HepG2 (cell line): Measurements from ENCODE around the gene RABGAP1L. TPM values are rescaled to one million over a fixed set of nuclear protein-coding genes. Genes with fewer than 3 reads are reported as not detected.

Experiments
- ATRX ChIP-seq: sonication (generic); formaldehyde crosslinking; IDR thresholded peaks from 2 replicates; pipeline ENCODE4 v1.4.0; 2020; ENCODE audit warnings: missing genetic modification reagents, borderline replicate concordance
- CHD2 ChIP-seq: IDR thresholded peaks from 2 replicates; pipeline ENCODE4 v1.6.1; 2011; ENCODE audit warnings: low read depth, low read length, improper control_type of control experiment
- ETV6 ChIP-seq: sonication (generic); formaldehyde crosslinking; conservative IDR thresholded peaks from 2 replicates; pipeline ENCODE4 v1.4.0; 2020; ENCODE audit warnings: missing genetic modification reagents
- GTF2F1 ChIP-seq: fragments of 150-350 bp; IDR thresholded peaks from 2 replicates; pipeline ENCODE4 v1.6.1; 2014; ENCODE audit warnings: low read length
- NR2F1 ChIP-seq, 2 experiments: fragments of 450-650 bp in 1 of 2; formaldehyde crosslinking in 1 of 2; IDR thresholded peaks; 2 replicates each; pipeline versions ENCODE4 v1.5.0 to v1.6.1; 2016 to 2020; ENCODE audit warnings: mild to moderate bottlenecking in 1 of 2, missing compliant biosample characterization in 1 of 2, missing genetic modification reagents in 1 of 2, moderate library complexity in 1 of 2
- SMC3 ChIP-seq: IDR thresholded peaks from 2 replicates; pipeline ENCODE4 v1.6.1; 2011; ENCODE audit warnings: low read length, improper control_type of control experiment
- ZMYM3 ChIP-seq: sonication (generic); formaldehyde crosslinking; IDR thresholded peaks from 2 replicates; pipeline ENCODE4 v1.5.1; 2020; ENCODE audit warnings: mild to moderate bottlenecking, missing genetic modification reagents
- ZNF367 ChIP-seq: sonication (generic); formaldehyde crosslinking; IDR thresholded peaks from 2 replicates; pipeline ENCODE4 v1.4.0; 2020; ENCODE audit warnings: missing genetic modification reagents, borderline replicate concordance
- ZNF382 ChIP-seq: sonication (generic); formaldehyde crosslinking; IDR thresholded peaks from 2 replicates; pipeline ENCODE4 v1.5.0; 2020; ENCODE audit warnings: missing genetic modification reagents, mild to moderate bottlenecking, borderline replicate concordance
- ZNF713 ChIP-seq: sonication (generic); formaldehyde crosslinking; IDR thresholded peaks from 2 replicates; pipeline ENCODE4 v1.4.0; 2020; ENCODE audit warnings: mild to moderate bottlenecking, missing genetic modification reagents
- ZNF781 ChIP-seq: sonication (generic); formaldehyde crosslinking; IDR thresholded peaks from 2 replicates; pipeline ENCODE4 v1.5.1; 2020; ENCODE audit warnings: borderline replicate concordance, mild to moderate bottlenecking, missing genetic modification reagents; ENCODE audit errors: not compliant biosample characterization
- ZSCAN31 ChIP-seq: sonication (generic); formaldehyde crosslinking; IDR thresholded peaks from 2 replicates; pipeline ENCODE4 v1.5.0; 2020; ENCODE audit warnings: low read depth, mild to moderate bottlenecking, missing genetic modification reagents
- polyA plus RNA-seq, 8 experiments: library from polyadenylated mRNA; depleted of rRNA in 3 of 8; stranded (reverse) in 7 of 8; unstranded in 1 of 8; fragments of >200 nt; fragmentation: Illumina TruSeq in 4 of 8; extraction: Trizol in 4 of 8; gene quantifications; 2 replicates each; pipeline versions ENCODE4 v1.2.1 to v1.2.3, GENCODE V29; 2011 to 2016; ENCODE audit warnings: low read depth in 4 of 8, missing spikeins in 1 of 8, mixed read lengths in 1 of 8; ENCODE audit not compliant: insufficient read depth in 1 of 8
- total RNA-seq, 5 experiments: library from RNA; depleted of rRNA; stranded (reverse); fragments of >200 nt; fragmentation: Illumina TruSeq; extraction: Trizol; gene quantifications; 2 replicates each; pipeline ENCODE4 v1.2.3, GENCODE V29; 2016; ENCODE audit warnings: low read depth in 1 of 5
- TF ChIP-seq, protein P1 (sequence below): sonication (generic); formaldehyde crosslinking; IDR thresholded peaks from 2 replicates; pipeline ENCODE4 v1.5.0; 2020; ENCODE audit warnings: missing genetic modification reagents
- TF ChIP-seq, protein P2 (sequence below), 2 experiments: sonication (generic) in 1 of 2; formaldehyde crosslinking in 1 of 2; IDR thresholded peaks; 2 replicates each; pipeline versions ENCODE4 v1.6.1 to v1.9.0; 2014 to 2022; ENCODE audit warnings: antibody characterized with exemption in 1 of 2, borderline replicate concordance in 1 of 2, inconsistent platforms in 1 of 2, low read depth in 1 of 2, missing genetic modification reagents in 1 of 2
- TF ChIP-seq, protein P3 (sequence below): IDR thresholded peaks from 2 replicates; pipeline ENCODE4 v1.6.1; 2016; ENCODE audit warnings: low read depth, borderline replicate concordance
- TF ChIP-seq, protein P4 (sequence below): sonication (generic); formaldehyde crosslinking; IDR thresholded peaks from 2 replicates; pipeline ENCODE4 v1.4.0; 2020; ENCODE audit warnings: missing genetic modification reagents
- TF ChIP-seq, protein P5 (sequence below): sonication (generic); formaldehyde crosslinking; IDR thresholded peaks from 2 replicates; pipeline ENCODE4 v1.5.1; 2020; ENCODE audit warnings: missing genetic modification reagents, mild to moderate bottlenecking, borderline replicate concordance

Gene RABGAP1L
- total and polyA plus RNA-seq, 2 of the 13 experiments (the other 11 are each of a cell fraction or from before 2014, with no cell fraction given): 7.9 to 22.6 TPM

DNA sequence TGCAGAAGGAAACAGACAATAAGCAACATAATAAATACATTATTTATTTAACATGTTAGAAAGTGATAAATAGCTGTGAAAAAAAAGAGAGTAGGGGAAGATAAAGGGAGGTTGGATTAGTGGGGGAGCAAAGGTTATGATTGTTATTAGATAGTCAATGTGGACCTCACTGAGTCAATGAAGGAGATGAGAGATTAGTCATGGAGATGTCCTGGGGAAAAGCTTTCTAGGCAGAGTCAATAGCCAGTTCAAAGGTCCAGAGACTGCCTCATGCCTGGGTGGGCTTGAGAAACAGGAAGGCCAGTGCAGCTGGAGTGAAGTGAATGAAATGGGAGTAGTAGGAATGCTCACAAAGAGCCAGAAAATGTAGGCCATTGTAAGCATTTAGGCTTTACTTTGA lies 653.3 kb downstream of the RABGAP1L start (continued):
- TF ChIP-seq ZNF781 (CRISPR knock-in tag) (peak; percentile 46), NR2F1 (CRISPR knock-in tag; IDR thresholded peaks at IDR 0.05) (peak; percentile 97 to 99), ZMYM3 (CRISPR knock-in tag) (peak; percentile 76; the same call in 1 of the 2 replicates), ZSCAN31 (CRISPR knock-in tag) (no peak), SMC3 (peak; percentile 16; the same call in 1 of the 2 replicates), CHD2 (no peak), ATRX (CRISPR knock-in tag) (no peak), ZNF382 (CRISPR knock-in tag) (no peak), ZNF713 (CRISPR knock-in tag) (no peak), ETV6 (CRISPR knock-in tag) (0 out of 2 replicates have a peak, but pooled peaks have one; percentile 32), GTF2F1 (no peak), ZNF367 (CRISPR knock-in tag) (no peak)
- TF ChIP-seq, protein P1, sequence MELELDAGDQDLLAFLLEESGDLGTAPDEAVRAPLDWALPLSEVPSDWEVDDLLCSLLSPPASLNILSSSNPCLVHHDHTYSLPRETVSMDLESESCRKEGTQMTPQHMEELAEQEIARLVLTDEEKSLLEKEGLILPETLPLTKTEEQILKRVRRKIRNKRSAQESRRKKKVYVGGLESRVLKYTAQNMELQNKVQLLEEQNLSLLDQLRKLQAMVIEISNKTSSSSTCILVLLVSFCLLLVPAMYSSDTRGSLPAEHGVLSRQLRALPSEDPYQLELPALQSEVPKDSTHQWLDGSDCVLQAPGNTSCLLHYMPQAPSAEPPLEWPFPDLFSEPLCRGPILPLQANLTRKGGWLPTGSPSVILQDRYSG (CRISPR knock-in tag): no peak
- TF ChIP-seq, protein P2, sequence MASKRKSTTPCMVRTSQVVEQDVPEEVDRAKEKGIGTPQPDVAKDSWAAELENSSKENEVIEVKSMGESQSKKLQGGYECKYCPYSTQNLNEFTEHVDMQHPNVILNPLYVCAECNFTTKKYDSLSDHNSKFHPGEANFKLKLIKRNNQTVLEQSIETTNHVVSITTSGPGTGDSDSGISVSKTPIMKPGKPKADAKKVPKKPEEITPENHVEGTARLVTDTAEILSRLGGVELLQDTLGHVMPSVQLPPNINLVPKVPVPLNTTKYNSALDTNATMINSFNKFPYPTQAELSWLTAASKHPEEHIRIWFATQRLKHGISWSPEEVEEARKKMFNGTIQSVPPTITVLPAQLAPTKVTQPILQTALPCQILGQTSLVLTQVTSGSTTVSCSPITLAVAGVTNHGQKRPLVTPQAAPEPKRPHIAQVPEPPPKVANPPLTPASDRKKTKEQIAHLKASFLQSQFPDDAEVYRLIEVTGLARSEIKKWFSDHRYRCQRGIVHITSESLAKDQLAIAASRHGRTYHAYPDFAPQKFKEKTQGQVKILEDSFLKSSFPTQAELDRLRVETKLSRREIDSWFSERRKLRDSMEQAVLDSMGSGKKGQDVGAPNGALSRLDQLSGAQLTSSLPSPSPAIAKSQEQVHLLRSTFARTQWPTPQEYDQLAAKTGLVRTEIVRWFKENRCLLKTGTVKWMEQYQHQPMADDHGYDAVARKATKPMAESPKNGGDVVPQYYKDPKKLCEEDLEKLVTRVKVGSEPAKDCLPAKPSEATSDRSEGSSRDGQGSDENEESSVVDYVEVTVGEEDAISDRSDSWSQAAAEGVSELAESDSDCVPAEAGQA (IDR thresholded peaks at IDR 0.05; ENCODE audit: low read depth): no peak
- TF ChIP-seq, protein P2 (CRISPR knock-in tag; IDR thresholded peaks at IDR 0.05; ENCODE audit: borderline replicate concordance): no peak
- TF ChIP-seq, protein P3, sequence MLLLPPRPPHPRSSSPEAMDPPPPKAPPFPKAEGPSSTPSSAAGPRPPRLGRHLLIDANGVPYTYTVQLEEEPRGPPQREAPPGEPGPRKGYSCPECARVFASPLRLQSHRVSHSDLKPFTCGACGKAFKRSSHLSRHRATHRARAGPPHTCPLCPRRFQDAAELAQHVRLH (CRISPR knock-in tag): peak; percentile 86
- TF ChIP-seq, protein P4, sequence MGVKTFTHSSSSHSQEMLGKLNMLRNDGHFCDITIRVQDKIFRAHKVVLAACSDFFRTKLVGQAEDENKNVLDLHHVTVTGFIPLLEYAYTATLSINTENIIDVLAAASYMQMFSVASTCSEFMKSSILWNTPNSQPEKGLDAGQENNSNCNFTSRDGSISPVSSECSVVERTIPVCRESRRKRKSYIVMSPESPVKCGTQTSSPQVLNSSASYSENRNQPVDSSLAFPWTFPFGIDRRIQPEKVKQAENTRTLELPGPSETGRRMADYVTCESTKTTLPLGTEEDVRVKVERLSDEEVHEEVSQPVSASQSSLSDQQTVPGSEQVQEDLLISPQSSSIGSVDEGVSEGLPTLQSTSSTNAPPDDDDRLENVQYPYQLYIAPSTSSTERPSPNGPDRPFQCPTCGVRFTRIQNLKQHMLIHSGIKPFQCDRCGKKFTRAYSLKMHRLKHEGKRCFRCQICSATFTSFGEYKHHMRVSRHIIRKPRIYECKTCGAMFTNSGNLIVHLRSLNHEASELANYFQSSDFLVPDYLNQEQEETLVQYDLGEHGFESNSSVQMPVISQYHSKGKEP (CRISPR knock-in tag): no peak
- TF ChIP-seq, protein P5, sequence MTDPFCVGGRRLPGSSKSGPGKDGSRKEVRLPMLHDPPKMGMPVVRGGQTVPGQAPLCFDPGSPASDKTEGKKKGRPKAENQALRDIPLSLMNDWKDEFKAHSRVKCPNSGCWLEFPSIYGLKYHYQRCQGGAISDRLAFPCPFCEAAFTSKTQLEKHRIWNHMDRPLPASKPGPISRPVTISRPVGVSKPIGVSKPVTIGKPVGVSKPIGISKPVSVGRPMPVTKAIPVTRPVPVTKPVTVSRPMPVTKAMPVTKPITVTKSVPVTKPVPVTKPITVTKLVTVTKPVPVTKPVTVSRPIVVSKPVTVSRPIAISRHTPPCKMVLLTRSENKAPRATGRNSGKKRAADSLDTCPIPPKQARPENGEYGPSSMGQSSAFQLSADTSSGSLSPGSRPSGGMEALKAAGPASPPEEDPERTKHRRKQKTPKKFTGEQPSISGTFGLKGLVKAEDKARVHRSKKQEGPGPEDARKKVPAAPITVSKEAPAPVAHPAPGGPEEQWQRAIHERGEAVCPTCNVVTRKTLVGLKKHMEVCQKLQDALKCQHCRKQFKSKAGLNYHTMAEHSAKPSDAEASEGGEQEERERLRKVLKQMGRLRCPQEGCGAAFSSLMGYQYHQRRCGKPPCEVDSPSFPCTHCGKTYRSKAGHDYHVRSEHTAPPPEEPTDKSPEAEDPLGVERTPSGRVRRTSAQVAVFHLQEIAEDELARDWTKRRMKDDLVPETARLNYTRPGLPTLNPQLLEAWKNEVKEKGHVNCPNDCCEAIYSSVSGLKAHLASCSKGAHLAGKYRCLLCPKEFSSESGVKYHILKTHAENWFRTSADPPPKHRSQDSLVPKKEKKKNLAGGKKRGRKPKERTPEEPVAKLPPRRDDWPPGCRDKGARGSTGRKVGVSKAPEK (CRISPR knock-in tag): no peak; the same call in 1 of the 2 replicates
